GM13976 (cell line): ENCODE results near the gene WDR38.

Experiments
- DNase-seq: peaks from one replicate; pipeline ENCODE4 v3.0.0; 2012; ENCODE audit warnings: low spot score
- in situ Hi-C: fragments of 300-500 bp; cut with MboI; formaldehyde crosslinking; loops from one replicate; pipeline ENCODE4 v1.12.0; 2022; ENCODE audit warnings: low sequenced_read_pairs, mixed read lengths, inconsistent platforms; ENCODE audit not compliant: unreplicated experiment
- TF ChIP-seq, protein P1 (sequence below): IDR thresholded peaks from 2 replicates; pipeline ENCODE4 v1.5.1; 2012; ENCODE audit warnings: borderline replicate concordance, mild to moderate bottlenecking; ENCODE audit not compliant: insufficient read depth; ENCODE audit errors: extremely low read depth, missing control alignments, control extremely low read depth

Gene WDR38

DNA sequence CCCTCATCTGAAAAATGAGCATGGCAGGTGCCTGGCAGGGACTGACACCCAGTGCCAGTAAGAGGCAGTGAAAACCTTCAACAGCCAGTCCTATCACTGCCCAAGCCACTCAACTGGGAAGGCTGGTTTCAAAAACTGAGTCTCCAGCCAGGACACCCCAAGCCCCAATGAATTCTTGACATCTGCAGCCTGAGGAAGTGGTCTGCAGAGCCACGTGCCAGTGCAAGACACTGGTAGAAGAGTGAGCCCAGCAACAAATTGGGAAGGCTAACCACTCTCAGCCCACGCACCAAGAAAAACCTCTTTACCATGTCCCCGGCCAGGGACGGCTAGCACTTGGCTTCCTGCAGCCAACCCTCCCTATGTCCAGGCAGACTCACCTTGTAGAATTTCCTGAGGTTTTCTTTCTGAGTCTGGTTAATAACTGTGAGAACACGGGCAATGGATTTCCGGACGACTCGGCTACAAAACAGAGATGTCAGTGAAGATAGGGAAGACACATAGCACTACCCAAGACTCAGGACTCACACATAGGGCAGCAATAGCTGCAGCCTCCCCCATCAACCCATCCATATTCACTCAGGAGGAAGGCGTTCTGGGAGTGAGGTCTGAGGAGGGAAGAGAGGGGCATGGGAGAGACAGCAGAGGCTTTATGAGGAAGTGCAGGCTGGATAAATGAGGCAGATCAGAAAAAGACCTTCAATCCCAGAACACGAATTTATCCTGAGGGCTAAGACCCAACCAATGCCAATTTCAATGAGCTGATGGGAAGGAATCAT is 6.7 kb downstream of the WDR38 start:
- in situ Hi-C loops: loop anchor here (25.0 kb wide), 1 partner anchor 502 kb away; no protein-coding TSS in a partner anchor
- TF ChIP-seq, protein P1, sequence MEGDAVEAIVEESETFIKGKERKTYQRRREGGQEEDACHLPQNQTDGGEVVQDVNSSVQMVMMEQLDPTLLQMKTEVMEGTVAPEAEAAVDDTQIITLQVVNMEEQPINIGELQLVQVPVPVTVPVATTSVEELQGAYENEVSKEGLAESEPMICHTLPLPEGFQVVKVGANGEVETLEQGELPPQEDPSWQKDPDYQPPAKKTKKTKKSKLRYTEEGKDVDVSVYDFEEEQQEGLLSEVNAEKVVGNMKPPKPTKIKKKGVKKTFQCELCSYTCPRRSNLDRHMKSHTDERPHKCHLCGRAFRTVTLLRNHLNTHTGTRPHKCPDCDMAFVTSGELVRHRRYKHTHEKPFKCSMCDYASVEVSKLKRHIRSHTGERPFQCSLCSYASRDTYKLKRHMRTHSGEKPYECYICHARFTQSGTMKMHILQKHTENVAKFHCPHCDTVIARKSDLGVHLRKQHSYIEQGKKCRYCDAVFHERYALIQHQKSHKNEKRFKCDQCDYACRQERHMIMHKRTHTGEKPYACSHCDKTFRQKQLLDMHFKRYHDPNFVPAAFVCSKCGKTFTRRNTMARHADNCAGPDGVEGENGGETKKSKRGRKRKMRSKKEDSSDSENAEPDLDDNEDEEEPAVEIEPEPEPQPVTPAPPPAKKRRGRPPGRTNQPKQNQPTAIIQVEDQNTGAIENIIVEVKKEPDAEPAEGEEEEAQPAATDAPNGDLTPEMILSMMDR: no peak
- no peak for DNase-seq

DNA sequence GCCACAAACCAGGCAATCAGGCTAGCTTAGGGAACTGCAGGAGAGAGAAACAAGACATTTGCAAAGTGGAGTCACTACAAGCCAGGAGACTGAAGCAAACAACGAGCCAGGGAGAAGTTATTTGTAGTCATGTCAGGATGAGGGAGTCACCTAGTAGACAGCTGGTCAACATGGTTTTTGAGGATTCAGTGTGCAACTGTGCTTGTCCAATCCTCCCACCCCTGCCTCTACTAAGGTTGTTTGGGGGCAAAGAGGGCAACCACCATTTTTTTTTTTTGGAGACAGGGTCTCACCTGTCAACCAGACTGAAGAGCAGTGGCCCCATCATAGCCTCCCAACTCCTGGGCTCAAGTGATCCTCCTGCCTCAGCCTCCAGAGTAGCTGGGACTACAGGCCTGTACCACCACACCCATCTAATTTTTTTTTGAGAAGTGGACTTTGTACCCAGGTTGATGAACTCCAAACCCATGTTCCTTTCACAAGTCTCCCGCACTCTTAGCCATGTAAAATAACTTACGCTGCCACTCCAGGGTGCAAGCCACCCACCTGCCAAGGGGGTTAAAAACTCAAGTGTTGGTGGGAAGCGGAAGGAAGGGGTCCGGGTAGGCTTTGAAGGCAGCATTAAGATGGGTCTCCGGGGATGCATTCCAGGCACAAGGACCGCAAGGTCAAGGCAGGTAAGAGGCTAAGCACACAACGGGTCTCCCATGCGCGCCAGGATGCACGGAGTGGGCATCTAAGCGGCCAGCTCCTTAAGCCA is 7.5 kb downstream of the WDR38 start:
- in situ Hi-C loops: loop anchor here (25.0 kb wide), 1 partner anchor 502 kb away; no protein-coding TSS in a partner anchor
- TF ChIP-seq, protein P1: no peak
- no peak for DNase-seq

DNA sequence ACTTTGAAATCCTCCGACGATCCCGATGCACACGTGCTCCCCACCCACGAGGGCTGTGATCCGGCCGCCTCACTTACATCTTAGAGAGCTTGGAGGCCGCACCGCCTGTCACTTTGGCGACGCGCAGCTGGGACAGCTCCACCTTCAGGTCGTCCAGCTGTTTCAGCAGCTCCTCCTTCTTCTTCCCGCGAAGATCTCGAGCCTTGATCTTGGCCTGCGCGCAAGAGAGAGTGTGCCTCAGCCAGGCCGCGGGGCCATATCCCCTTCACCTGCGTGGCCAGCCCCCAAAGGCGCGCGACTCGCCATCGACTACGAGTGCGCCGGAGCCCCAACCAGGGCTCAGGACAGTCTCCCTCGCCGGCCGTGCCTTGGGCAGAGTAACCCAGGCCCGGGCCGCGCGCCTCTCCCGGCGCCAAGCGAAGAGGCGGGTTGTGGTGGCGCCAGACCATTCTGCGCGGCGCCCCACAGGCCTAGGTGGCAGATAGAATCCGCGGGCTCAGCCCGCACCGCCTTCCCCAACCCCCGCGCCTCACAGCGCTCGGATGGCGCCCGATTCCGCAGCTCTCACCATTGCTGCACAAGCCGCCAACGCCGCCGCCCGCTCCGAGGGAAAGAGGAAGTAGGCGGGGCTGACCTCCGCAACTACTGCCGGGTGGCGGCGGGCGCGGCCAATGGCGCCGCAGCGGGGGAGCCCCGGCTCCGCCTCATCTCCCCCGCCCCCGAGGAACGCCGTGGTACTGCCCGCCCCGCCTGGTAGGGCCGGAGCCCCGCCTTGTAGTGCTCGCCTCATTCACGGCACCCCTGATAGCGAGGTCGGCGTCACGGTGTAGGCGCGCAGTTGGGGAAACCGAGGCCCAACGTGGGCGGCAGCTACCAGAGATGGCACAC is 8.3 kb downstream of the WDR38 start, which contains the start of the genes ARPC5L and RPL35:
ARPC5L (plus strand) TSS at position 789 of the 888 bp plus-strand sequence. CDS start 7,161 bp downstream, outside the sequence.
RPL35 (minus strand) TSS at position 616 of the 888 bp plus-strand sequence; CDS start at position 571, 45 bp downstream.
- TF ChIP-seq, protein P1: no peak
- in situ Hi-C loops: loop anchor here (25.0 kb wide), 1 partner anchor 501 kb away; no protein-coding TSS in a partner anchor
- DNase-seq: peak; percentile 99

DNA sequence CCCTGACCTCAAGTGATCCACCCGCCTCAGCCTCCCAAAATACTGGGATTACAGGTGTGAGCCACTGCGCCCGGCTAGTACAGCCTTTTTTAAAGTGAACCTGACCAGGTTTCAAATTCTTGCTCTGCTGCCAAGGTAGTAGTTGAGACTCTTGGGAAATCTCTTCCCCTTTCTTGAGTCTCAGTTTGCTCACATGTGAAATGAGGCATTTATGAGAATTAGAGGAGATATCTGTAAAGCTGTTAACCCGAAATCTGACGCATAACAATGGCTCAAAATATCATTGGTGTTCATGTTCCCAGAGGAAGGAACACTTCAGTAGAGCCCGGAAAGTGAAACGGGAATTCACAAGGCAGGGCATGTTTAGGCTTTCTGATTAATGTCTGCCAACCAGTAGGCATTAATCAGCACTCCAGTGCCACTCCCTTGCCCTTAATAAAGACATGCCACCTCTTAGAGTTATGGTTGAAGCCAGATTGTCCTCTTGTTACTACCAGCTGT is 10.2 kb downstream of the WDR38 start:
- in situ Hi-C loops: loop anchor here (25.0 kb wide), 1 partner anchor 499 kb away; no protein-coding TSS in a partner anchor
- TF ChIP-seq, protein P1: no peak
- no peak for DNase-seq

DNA sequence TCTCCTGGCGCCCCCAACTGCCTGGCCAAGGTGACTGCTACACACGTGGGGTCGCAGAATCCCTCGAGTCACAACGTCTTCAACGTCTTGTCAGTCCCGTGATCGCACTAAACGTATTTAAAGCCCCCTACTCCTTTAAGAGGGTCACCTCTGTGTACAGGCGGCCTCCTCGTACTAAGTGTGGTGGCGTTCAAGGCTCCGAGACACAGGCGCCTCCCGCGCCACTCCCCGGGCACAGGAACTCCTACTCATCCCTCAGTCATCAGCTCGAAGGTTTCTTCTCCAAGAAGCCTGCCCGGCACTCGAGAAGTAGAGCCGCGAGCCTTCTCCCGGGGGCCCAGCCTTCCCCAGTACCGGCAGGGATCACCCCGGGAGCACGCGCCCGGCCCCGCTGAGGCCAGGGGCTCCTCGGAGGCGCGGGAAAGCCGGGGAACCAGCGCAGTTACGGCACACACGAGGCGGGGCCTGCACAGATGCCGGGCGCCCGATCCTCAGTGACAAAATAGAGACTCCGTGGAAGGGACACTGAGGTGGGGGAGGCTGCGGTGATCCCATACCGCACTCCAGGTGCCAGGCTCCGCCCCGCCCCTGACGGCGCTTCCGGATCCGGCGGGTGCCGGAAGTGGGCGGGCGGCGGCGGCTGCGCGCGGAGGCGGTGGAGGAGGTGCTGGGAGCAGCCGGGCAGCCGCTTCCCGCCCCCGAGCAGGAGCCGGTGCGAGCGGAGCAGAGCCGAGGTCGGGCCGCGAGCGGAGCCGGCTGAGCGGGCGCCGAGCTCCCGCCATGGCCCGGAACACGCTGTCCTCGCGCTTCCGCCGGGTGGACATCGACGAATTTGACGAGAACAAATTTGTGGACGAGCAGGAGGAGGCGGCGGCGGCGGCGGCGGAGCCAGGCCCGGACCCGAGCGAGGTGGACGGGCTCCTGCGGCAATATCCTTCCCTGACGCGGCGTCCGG is 15.5 kb downstream of the WDR38 start:
- in situ Hi-C loops: loop anchor here (25.0 kb wide), 1 partner anchor 494 kb away; no protein-coding TSS in a partner anchor
- peak; percentile 95 for DNase-seq
- TF ChIP-seq, protein P1: no peak
